ENCODE measurements around the gene PITPNM3.
"Not testable (repeated sequence)": the region's sequence is repeated elsewhere in the genome, so short reads cannot be mapped to it uniquely, and the experiment has no call there.

PITPNM3 gene

DNA sequence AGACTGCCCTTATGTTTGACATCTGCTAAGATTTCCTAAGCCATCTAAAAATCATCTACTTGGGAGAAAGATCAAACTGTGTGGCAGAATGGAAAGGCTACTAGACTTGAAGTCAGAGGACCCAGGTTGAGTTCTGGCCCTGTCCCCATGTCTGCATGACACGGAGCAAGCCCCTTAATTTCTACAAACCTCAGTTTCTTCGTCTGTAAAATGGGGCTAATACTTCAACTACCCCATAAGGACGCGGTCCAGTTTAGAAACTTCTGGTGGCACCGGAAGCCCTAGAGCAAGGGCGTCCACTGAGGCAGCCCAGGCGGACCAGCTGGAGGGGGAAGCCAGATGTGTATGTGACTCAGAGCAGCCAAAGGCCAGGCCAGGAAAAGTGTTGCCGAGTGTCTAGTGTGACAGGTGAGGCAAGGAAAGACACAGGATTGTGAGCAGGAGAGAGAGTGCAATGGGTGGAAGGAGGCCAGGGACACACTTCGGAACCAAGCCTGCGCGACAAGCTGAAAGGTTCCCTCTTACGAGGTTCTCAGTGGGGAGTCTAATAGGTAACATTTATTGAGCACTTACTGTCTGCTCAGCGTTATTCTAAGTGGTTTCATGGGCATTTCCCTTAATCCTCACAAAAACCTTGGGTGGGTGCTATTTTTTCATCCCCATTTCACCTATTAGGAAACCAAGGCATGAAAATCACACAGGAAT is 17.8 kb upstream of the PITPNM3 start:
- H3K27ac Mint-ChIP-seq: peak overlapping the region in 2 of 3 experiments; percentile 72 to 79
- H3K36me3 Mint-ChIP-seq (ENCODE audit: low read depth): peaks cover 37% of the 10 kb centered on the region
- TF ChIP-seq, protein P1, sequence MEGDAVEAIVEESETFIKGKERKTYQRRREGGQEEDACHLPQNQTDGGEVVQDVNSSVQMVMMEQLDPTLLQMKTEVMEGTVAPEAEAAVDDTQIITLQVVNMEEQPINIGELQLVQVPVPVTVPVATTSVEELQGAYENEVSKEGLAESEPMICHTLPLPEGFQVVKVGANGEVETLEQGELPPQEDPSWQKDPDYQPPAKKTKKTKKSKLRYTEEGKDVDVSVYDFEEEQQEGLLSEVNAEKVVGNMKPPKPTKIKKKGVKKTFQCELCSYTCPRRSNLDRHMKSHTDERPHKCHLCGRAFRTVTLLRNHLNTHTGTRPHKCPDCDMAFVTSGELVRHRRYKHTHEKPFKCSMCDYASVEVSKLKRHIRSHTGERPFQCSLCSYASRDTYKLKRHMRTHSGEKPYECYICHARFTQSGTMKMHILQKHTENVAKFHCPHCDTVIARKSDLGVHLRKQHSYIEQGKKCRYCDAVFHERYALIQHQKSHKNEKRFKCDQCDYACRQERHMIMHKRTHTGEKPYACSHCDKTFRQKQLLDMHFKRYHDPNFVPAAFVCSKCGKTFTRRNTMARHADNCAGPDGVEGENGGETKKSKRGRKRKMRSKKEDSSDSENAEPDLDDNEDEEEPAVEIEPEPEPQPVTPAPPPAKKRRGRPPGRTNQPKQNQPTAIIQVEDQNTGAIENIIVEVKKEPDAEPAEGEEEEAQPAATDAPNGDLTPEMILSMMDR (IDR thresholded peaks at IDR 0.05; ENCODE audit: unreplicated experiment in 3 of 3): no peak
- no peaks in the 10 kb centered on the region for H3K27me3 Mint-ChIP-seq (ENCODE audit: low read depth)
- no peak overlapping the region for H3K4me3 Mint-ChIP-seq
- H3K9me3 Mint-ChIP-seq: no peaks in the 10 kb centered on the region
- peaks cover 43% of the 10 kb centered on the region for H3K4me1 Mint-ChIP-seq

DNA sequence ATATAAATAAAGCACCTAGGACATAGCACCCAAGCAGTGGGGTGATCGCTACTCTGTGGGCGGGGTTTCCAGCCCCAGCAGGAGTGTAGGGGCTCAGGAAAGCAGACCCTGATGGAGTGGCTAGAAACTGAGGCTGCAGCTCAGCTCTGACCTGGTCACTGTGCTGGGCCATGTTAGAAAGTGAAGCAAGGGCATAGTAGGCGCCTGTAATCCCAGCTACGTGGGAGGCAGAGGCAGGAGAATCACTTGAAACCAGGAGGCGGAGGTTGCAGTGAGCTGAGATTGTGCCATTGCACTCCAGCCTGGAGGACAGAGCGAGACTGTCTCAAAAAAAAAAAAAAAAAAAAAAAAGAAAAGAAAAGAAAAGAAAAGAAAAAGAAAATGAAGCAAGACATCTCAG is 17.1 kb upstream of the PITPNM3 start:
- not testable (repeated sequence) for H3K27ac Mint-ChIP-seq; H3K27me3 Mint-ChIP-seq (ENCODE audit: low read depth); H3K9me3 Mint-ChIP-seq; H3K4me3 Mint-ChIP-seq
- Mint-ChIP-seq H3K36me3 (ENCODE audit: low read depth) (peaks cover 30% of the 10 kb centered on the region), H3K4me1 (peaks cover 39% of the 10 kb centered on the region)

DNA sequence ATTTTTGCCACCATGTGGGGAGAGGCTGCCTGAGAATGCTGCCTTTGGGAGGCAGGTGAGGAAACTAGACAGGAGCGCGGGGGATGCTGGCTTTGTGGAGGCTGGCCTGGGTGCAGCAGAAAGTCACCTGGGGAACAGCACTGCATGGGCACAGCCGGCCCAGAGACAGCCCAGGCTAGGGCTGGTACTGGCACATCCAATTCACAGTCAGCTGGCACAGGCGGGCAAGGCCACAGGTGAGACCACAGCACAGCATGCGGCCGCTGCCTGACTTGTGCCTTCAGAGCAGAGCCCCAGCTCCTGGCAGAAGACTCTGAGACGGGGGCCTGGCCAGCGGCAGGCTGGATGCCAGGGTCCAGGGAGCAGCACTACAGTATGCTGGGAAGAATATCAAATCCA is 16.6 kb upstream of the PITPNM3 start:
- Mint-ChIP-seq H3K9me3 (no peaks in the 10 kb centered on the region), H3K27ac (peak overlapping the region in 1 of 3 experiments; percentile 26), H3K4me3 (no peak overlapping the region), H3K36me3 (ENCODE audit: low read depth) (peaks cover 25% of the 10 kb centered on the region), H3K27me3 (ENCODE audit: low read depth) (no peaks in the 10 kb centered on the region), H3K4me1 (peaks cover 42% of the 10 kb centered on the region)
- TF ChIP-seq, protein P1 (IDR thresholded peaks at IDR 0.05; ENCODE audit: unreplicated experiment in 3 of 3): no peak

DNA sequence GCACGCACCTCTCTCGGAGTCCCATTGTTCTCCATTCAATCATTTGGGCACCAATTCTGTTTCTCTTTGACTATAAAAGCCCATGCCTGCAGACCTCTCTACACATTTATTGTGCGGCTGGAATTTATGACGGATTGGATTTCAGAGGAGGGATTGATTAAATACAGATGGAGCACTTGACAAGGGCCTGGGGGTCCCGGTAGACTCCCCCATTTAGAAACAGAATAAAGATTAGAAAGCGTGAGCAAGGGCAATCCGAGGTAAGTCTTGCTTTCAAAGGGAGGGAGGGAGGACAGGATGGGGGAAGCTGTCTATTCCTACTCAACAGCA is 15.1 kb upstream of the PITPNM3 start:
- H3K4me1 Mint-ChIP-seq: peaks cover 51% of the 10 kb centered on the region
- no peaks in the 10 kb centered on the region for H3K9me3 Mint-ChIP-seq
- peaks cover 10% of the 10 kb centered on the region for H3K36me3 Mint-ChIP-seq (ENCODE audit: low read depth)
- H3K4me3 Mint-ChIP-seq: peak overlapping the region in 1 of 3 experiments; percentile 11
- TF ChIP-seq, protein P1 (IDR thresholded peaks at IDR 0.05; ENCODE audit: unreplicated experiment in 3 of 3): no peak
- H3K27me3 Mint-ChIP-seq (ENCODE audit: low read depth): no peaks in the 10 kb centered on the region
- peak overlapping the region; percentile 86 to 97 (median 91) for H3K27ac Mint-ChIP-seq

DNA sequence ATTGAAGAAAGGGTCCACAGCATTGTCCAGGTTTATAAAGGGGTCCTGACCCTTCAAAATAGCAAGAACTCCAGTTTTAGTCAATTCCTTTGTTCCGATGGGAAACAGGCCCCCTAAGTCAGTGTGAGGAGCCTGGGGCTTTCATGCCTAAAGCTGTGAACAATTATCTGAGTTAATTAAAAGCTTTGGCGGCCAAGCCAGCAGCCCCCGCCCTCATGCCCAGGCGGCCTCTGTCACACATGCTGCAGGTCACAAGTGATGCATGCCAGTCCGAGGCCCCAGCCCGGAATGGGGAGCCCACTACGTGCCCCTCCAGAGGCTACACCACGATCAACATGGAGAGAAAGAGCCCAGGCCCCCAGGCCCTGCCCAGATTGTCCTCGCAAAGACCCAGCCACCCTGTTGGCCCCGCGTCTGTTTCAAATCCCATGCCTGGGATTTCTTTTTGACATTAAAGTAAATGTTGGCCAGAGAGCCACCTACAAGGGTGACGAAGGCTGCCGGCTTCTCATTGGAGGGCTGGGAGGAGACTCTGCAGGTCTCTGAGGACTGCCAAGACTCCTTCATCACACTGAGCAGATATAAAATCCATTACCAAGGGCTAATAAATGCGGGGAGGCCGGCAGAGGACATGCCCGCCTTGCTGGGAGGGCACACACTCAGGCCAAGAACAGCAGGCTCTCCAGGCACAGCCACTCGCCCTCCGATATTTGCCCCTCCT is 14.5 kb upstream of the PITPNM3 start:
- TF ChIP-seq, protein P1 (IDR thresholded peaks at IDR 0.05; ENCODE audit: unreplicated experiment in 3 of 3): no peak
- Mint-ChIP-seq H3K4me1 (peaks cover 50% of the 10 kb centered on the region), H3K4me3 (peak overlapping the region in 1 of 3 experiments; percentile 11), H3K27ac (peak overlapping the region; percentile 86 to 97 (median 91)), H3K9me3 (no peaks in the 10 kb centered on the region), H3K36me3 (ENCODE audit: low read depth) (peaks cover 7% of the 10 kb centered on the region), H3K27me3 (ENCODE audit: low read depth) (no peaks in the 10 kb centered on the region)

DNA sequence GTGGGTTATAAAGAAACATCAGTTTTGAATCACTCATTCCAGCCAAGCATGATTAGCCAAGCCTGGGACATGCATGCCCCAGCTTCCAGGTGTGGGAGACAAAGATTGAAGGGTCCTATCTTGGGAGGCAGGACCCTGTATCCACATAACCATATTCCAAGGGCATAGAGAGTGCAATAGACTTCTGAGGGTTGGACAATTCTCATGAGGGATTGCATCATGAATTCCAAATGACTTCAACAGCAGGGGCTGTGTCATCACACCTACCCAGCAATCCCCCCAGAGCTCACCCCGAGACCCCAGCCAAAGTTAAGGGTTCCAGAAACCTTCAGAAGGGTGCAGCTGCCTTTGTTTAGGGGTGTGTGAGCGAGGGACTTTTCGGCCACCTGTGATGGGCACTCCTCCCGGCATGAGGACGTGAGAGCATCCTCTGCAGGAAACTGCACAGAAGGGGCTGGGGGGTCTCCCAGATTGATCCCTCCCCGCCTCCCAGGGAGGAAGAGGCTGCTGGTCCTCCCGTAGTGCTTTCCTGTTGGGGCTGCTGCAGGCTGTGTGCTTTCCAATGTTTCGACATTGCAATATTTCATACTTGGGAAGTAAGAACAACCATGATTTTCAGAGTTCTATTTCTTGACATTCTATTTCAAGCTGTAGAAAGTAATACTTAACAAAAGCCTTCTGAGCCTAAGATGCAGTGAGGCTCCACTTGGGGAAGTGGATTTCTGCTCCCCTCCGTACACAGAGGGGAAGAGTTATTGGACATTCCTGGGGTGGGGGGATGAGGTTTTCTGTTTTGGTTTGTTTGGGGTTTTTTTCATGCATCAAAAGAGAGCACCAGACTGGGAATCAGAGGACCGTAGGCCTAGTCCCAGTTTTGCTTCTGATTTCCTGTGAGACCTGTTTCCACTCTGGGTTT is 13.3 kb upstream of the PITPNM3 start:
- Mint-ChIP-seq H3K27me3 (ENCODE audit: low read depth) (no peaks in the 10 kb centered on the region), H3K36me3 (ENCODE audit: low read depth) (peaks cover 3% of the 10 kb centered on the region), H3K27ac (peak overlapping the region; percentile 94 to 99 (median 97)), H3K4me1 (peaks cover 38% of the 10 kb centered on the region), H3K9me3 (no peaks in the 10 kb centered on the region), H3K4me3 (peak overlapping the region; percentile 38 to 58 (median 54))
- TF ChIP-seq, protein P1 (IDR thresholded peaks at IDR 0.05; ENCODE audit: unreplicated experiment in 3 of 3): no peak

Data from nephron (organoid).